Esophagus muscularis mucosa (tissue), 4 donors: ENCODE measurements around the gene DOCK2. TPM values are rescaled to one million over a fixed set of nuclear protein-coding genes. Genes with fewer than 3 reads are reported as not detected.

Experiments
- DNase-seq: peaks from one replicate; pipeline ENCODE4 v3.0.0-alpha.2; 2017; ENCODE audit errors: extremely low spot score
- H3K27ac ChIP-seq, 4 donors: fragments of 200-600 bp; sonication (generic); replicated peaks in 1 of 4; 1 replicate in 3 of 4; 2 replicates in 1 of 4; pipeline ENCODE4 v1.5.1; 2016 to 2019; ENCODE audit warnings: mild to moderate bottlenecking in 1 of 4
- H3K27me3 ChIP-seq, 4 donors: fragments of 200-600 bp; sonication (generic); one replicate each; pipeline versions ENCODE4 v1.5.1 to v1.6.0; 2016 to 2019
- H3K36me3 ChIP-seq, 4 donors: fragments of 200-600 bp; sonication (generic); one replicate each; pipeline ENCODE4 v1.5.1; 2016 to 2019
- H3K4me1 ChIP-seq, 4 donors: fragments of 200-600 bp; sonication (generic); one replicate each; pipeline ENCODE4 v1.5.1; 2016 to 2019
- H3K4me3 ChIP-seq, 4 donors: fragments of 200-600 bp; sonication (generic); 1 replicate in 2 of 4; 2 replicates in 2 of 4; pipeline ENCODE4 v1.5.1; 2016 to 2019; ENCODE audit warnings: mild to moderate bottlenecking in 4 of 4, moderate library complexity in 1 of 4
- H3K9me3 ChIP-seq, 4 donors: fragments of 200-600 bp; sonication (generic); 1 replicate in 3 of 4; 2 replicates in 1 of 4; pipeline ENCODE4 v1.5.1; 2016 to 2019
- CTCF ChIP-seq, 3 experiments: fragments of 200-600 bp in 2 of 3; fragments of 450-650 bp in 1 of 3; sonication (generic) in 2 of 3; IDR thresholded peaks; one replicate each; pipeline ENCODE4 v1.5.1; 2017 to 2019; ENCODE audit warnings: antibody characterized with exemption in 3 of 3, mild to moderate bottlenecking in 2 of 3, moderate library complexity in 1 of 3
- EP300 ChIP-seq: sonication (generic); formaldehyde crosslinking; IDR thresholded peaks from one replicate; pipeline ENCODE4 v1.6.1; 2017; ENCODE audit warnings: antibody characterized with exemption
- POLR2A ChIP-seq: fragments of 450-650 bp; IDR thresholded peaks from one replicate; pipeline ENCODE4 v1.6.1; 2017; ENCODE audit warnings: antibody characterized with exemption, moderate library complexity, mild to moderate bottlenecking, low read depth
- POLR2AphosphoS5 ChIP-seq, 2 donors: sonication (generic); formaldehyde crosslinking; IDR thresholded peaks; one replicate each; pipeline ENCODE4 v1.6.1; 2017; ENCODE audit warnings: antibody characterized with exemption in 2 of 2
- WGBS: methylation state at CpG from one replicate; pipeline ENCODE4 v1.1.5; 2018; 5-methylcytosine and 5-hydroxymethylcytosine counted together
- intact Hi-C: fragments of 100-400 bp; cut with DNase I; formaldehyde crosslinking; loops from one replicate; pipeline ENCODE4 v1.15.1; 2023
- total RNA-seq, 4 donors: library from RNA; depleted of rRNA; stranded (reverse); fragments of >200 nt; gene quantifications; one replicate each; pipeline versions ENCODE4 v1.1.0 to v1.2.1, GENCODE V29; 2016

Gene DOCK2
- total RNA-seq, 4 donors from 2014 or later, result 9.2 to 18.3 (median 13.7) TPM

DNA sequence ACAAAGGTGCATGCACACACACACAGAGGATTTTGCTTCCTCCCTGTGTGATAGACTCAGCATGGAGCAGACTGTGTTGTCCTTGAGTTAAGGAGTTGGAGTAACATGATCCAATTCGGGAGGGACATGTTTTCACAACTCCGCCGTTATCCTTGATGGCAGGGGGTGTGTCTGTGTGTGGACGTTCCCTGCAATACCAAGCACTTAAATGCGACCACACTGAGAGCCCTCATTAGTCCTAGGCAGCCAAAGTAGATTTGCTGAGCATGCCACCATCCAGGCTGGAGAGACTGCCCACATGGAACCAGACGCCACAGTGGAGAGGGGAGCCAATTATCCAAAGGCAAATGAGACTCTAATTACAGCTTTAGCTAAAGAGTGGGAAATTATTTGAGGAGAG is 140.1 kb downstream of the DOCK2 start:
- no peaks in the 10 kb centered on the region for H3K27me3 ChIP-seq
- H3K4me3 ChIP-seq, result no peak overlapping the region
- TF ChIP-seq CTCF (IDR thresholded peaks at IDR 0.05), result no peak
- no peak for TF ChIP-seq POLR2A
- TF ChIP-seq EP300, result no peak
- TF ChIP-seq POLR2AphosphoS5 (IDR thresholded peaks at IDR 0.05), result no peak
- no peak overlapping the region for H3K27ac ChIP-seq
- H3K36me3 ChIP-seq, result no peaks in the 10 kb centered on the region
- DNase-seq, result no peak
- intact Hi-C loops, result no loop called here
- H3K9me3 ChIP-seq, result no peaks in the 10 kb centered on the region
- WGBS, result 54% methylated on average over 6 of the region's 6 CpGs
- no peaks in the 10 kb centered on the region for H3K4me1 ChIP-seq

DNA sequence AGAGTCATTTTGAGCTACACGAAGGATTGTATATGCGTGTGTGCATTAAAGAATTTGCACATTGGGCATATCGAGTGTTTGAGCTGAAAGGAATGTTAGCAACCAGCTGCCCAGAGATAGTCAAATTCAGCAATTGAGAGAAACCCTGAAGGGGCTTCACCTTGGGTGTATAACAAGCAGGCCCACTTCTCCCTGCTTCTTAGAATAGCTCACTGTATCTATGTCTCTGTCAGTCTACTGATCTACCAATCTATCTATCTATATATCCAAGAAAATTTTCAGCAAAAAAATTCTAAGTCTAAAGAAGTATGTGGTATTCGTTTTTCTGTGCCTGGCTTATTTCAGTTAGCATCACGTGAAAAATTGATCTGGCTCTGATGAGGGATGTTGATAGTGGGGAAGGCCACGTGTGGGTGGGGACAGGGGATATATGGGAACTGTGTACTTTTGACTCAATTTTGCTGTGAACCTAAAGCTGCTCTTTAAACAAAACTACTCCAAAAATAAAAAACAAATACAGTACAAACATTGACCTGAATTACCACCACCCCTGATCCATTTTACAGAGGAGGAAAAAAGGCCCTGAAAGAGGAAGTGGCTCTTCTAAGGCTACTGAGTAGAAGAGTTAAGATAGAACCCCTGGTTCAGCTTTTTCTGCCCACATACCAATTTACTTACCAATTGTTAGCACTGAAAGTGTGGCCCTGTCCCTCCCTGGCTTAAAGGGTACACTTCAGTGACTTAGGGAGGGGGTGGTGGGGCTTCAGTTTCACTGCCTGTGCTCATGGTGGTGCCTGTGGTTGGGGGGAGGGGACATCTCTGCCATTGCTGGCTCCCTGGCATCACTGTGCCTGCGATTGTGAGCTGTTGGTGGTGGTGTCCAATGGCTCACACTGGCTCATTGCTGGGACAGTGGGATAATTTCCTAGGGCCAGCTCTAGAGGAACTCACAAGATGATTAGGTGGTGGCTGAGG is 141.8 kb downstream of the DOCK2 start:
- intact Hi-C loops, result no loop called here
- no peak for DNase-seq
- Histone ChIP-seq H3K4me3 (no peak overlapping the region), H3K9me3 (no peaks in the 10 kb centered on the region), H3K27ac (no peak overlapping the region), H3K36me3 (no peaks in the 10 kb centered on the region), H3K4me1 (no peaks in the 10 kb centered on the region), H3K27me3 (no peaks in the 10 kb centered on the region)
- 78% methylated on average over 7 of the region's 7 CpGs for WGBS
- TF ChIP-seq EP300, result no peak
- no peak for TF ChIP-seq POLR2AphosphoS5 (IDR thresholded peaks at IDR 0.05)
- TF ChIP-seq CTCF (IDR thresholded peaks at IDR 0.05), result no peak
- TF ChIP-seq POLR2A, result no peak

DNA sequence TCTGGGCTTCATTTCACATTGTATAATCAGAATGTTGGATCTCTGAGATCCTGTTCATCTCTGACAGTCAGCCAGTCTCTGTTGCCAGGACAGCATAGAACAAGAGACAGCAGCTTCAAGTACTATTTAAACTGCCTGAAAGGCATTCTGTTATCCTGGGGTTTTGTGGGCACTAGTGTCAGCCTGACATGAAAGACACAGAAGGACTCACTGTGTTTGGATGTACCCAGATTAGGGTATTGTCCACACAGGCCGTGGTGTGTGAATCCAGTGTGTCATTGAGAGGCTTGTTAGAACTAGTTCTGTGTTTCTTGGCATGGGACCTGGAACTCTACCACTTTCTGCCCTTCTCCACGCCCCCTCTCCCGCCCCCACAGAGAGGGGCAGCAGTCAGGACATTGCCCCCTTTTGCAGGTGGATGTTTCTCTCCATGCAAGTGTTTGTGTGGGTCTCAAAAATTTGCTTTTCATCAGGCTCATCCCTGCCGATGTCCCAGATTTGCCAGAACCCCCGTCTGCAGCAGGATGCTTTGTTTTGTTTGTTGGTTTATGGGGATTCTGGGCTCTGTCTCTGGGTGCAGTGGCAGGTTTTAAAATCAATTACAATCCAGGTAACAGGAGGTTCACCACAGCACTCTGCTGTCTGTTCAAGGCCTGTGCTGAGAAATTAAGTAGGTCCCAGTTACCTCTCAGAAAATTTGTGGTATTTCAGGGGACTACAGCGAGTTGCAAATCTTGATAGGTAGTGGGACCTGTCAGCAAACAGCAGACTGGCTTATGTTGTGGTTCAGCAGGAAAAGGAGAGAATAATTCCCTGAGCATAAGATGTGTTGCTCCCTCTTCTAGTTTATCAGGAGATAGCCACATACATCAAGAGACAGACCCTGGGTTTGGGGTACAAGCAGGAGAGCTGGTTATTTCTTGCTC is 144.6 kb downstream of the DOCK2 start:
- 85% methylated on average over 6 of the region's 6 CpGs for WGBS

DNA sequence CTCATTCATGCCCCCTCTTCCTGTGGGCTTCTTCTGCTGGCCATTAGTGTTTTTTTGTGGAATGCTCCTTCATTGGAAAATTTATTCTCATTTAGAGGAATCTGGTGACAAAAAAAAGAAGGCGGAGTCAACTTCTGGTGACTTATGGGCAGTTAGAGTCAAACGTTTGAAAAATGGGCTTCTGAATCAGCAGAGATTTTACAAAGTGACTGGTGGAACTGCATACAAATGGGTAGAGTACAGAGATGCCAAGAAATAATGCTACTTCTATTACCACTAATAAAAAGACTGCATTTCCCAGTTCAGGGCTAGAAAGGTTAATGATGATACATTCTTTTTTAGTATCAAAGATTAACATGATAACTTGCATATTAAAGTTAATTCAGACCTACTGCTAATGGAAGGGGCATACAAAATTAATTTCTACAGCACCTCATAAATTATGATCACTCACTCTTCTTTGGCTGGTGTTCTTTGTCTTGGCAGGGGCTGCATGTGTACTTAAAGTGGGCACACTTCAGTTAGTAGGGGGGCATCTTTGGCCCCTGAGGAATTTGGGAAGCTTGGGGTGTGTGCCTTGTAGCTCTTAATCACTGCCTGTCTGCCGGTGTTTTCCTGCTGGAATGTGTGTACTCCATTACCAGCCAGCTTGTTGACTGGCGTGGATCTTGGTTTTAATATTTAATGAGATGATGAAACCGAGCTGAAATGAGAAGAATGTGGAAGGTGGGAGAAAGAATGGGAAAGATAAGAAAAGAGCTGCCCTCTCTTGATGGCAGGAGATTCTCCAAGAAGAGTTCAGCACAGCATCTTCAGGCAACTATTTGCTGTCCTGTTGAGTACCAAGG is 148.9 kb downstream of the DOCK2 start:
- TF ChIP-seq CTCF (IDR thresholded peaks at IDR 0.05) (no peak), POLR2AphosphoS5 (IDR thresholded peaks at IDR 0.05) (no peak), POLR2A (no peak), EP300 (no peak)
- intact Hi-C loops, result no loop called here
- H3K4me3 ChIP-seq, result no peak overlapping the region
- H3K27ac ChIP-seq, result no peak overlapping the region
- no peaks in the 10 kb centered on the region for H3K27me3 ChIP-seq
- H3K4me1 ChIP-seq, result no peaks in the 10 kb centered on the region
- no peaks in the 10 kb centered on the region for H3K9me3 ChIP-seq
- DNase-seq, result no peak
- 72% methylated on average over 5 of the region's 5 CpGs for WGBS
- H3K36me3 ChIP-seq, result no peaks in the 10 kb centered on the region

More for the DNA sequence above, 144.6 kb downstream of the DOCK2 start:
- intact Hi-C loops, result no loop called here
- Histone ChIP-seq H3K4me3 (no peak overlapping the region), H3K9me3 (no peaks in the 10 kb centered on the region), H3K27ac (no peak overlapping the region), H3K36me3 (no peaks in the 10 kb centered on the region), H3K27me3 (no peaks in the 10 kb centered on the region), H3K4me1 (no peaks in the 10 kb centered on the region)
- no peak for DNase-seq
- no peak for TF ChIP-seq POLR2A
